22Rv1 (cell line): Measurements from ENCODE around the gene SLC16A1.

ENCODE experiments used
- H3K27ac ChIP-seq: fragments of 450-650 bp; 2 replicates; pipeline ENCODE4 v1.5.1; 2017
- CTCF ChIP-seq: fragments of 450-650 bp; IDR thresholded peaks from 2 replicates; pipeline ENCODE4 v1.5.1; 2017; ENCODE audit warnings: mild to moderate bottlenecking
- ZFX ChIP-seq: fragments of 450-650 bp; IDR thresholded peaks from 2 replicates; pipeline ENCODE4 v1.6.1; 2017; ENCODE audit warnings: antibody characterized with exemption, borderline replicate concordance

The SLC16A1 gene

GRCh38 chr1:112992780-112993179 is 36.8 kb upstream of the SLC16A1 start:
- TF ChIP-seq ZFX (no peak), CTCF (no peak)
- no peak overlapping the region for H3K27ac ChIP-seq

GRCh38 chr1:112991402-112992120 is 35.6 kb upstream of the SLC16A1 start:
- no peak overlapping the region for H3K27ac ChIP-seq
- TF ChIP-seq CTCF (no peak), ZFX (no peak)

- no peak overlapping the region for H3K27ac ChIP-seq
- TF ChIP-seq ZFX (no peak), CTCF (no peak)
These were observed 34.3 kb upstream of the SLC16A1 start for GRCh38 chr1:112990271-112990670.

GRCh38 chr1:112988367-112988766 is 32.4 kb upstream of the SLC16A1 start:
- H3K27ac ChIP-seq = no peak overlapping the region
- TF ChIP-seq ZFX = no peak
- TF ChIP-seq CTCF = no peak

GRCh38 chr1:112985123-112985522 is 29.1 kb upstream of the SLC16A1 start:
- TF ChIP-seq ZFX = no peak
- no peak for TF ChIP-seq CTCF
- no peak overlapping the region for H3K27ac ChIP-seq

GRCh38 chr1:112983537-112984131 is 27.6 kb upstream of the SLC16A1 start:
- no peak overlapping the region for H3K27ac ChIP-seq
- TF ChIP-seq ZFX = no peak

- H3K27ac ChIP-seq = no peak overlapping the region
- TF ChIP-seq ZFX = no peak
- TF ChIP-seq CTCF = no peak
These were observed 27.0 kb upstream of the SLC16A1 start for GRCh38 chr1:112982853-112983536.
